K562 (cell line): Measurements from ENCODE around the gene PGGHG. TPM values are rescaled to one million over a fixed set of nuclear protein-coding genes. Genes with fewer than 3 reads are reported as not detected.
A peak's percentile ranks its signal among the peaks of the same experiment; 100 is the strongest.
"Not testable (repeated sequence)": the region's sequence is repeated elsewhere in the genome, so short reads cannot be mapped to it uniquely, and the experiment has no call there.

Experiments used
- ATAC-seq: fragments of 200-7000 bp; cut with Tn5 transposase; 3 replicates; pipeline ENCODE4 v1.9.1; 2020; ENCODE audit warnings: moderate library complexity
- BruUV-seq: library from RNA; stranded (reverse); fragments of 400-500 nt; replicated peaks from 2 replicates; lab custom pipeline; 2021; lab: Mats Ljungman, UMichigan
- CTCF ChIA-PET: fragments of 300-600 bp; formaldehyde crosslinking; extraction: SDS; loops from one replicate; lab custom pipeline; 2021; ENCODE audit warnings: low intra/inter-chr PET ratio; lab: Yijun Ruan, JAX
- POLR2A ChIA-PET: fragments of 300-600, 350-650 bp; sonication (Branson Sonifier 250); formaldehyde crosslinking; extraction: SDS; loops from one replicate; lab custom pipeline; 2021; ENCODE audit warnings: antibody characterized with exemption, inconsistent platforms; lab: Yijun Ruan, JAX
- DNase-seq, 4 experiments: peaks; one replicate each; pipeline versions ENCODE4 v3.0.0 to v3.0.0-alpha.2; 2011 to 2018; ENCODE audit warnings: low spot score in 3 of 4, mixed read lengths in 3 of 4; ENCODE audit errors: extremely low read depth in 1 of 4
- FAIRE-seq: peaks from 2 replicates; lab custom pipeline; 2011; peaks lifted over from hg19 to GRCh38; lab: Jason Lieb, UNC
- H2AFZ ChIP-seq: 2 replicates; pipeline ENCODE4 v1.6.0; 2011; ENCODE audit warnings: low read depth, low read length, control low read depth, inconsistent platforms
- H3K27ac ChIP-seq: fragments of 200-600 bp; 3 replicates; pipeline ENCODE4 v1.8.0; 2011; ENCODE audit warnings: low read depth, mild to moderate bottlenecking, control low read depth, inconsistent platforms, low read length, moderate library complexity, mixed read lengths; ENCODE audit errors: extremely low read depth
- H3K27me3 ChIP-seq, 2 experiments: fragments of 300-600 bp in 1 of 2; 2 replicates in 1 of 2; 3 replicates in 1 of 2; pipeline versions ENCODE4 v1.6.0 to v1.8.0; 2011; ENCODE audit warnings: inconsistent platforms in 2 of 2, low read length in 2 of 2, mild to moderate bottlenecking in 1 of 2, mixed read lengths in 1 of 2, moderate library complexity in 1 of 2; ENCODE audit not compliant: control insufficient read depth in 2 of 2, insufficient read depth in 2 of 2
- H3K36me3 ChIP-seq: fragments of 300-600 bp; 3 replicates; pipeline ENCODE4 v1.8.0; 2011; ENCODE audit warnings: mild to moderate bottlenecking, low read length, inconsistent platforms; ENCODE audit not compliant: control insufficient read depth, insufficient read depth
- H3K4me1 ChIP-seq, 2 experiments: fragments of 200-600 bp in 1 of 2; replicated peaks in 1 of 2; 2 replicates in 1 of 2; 3 replicates in 1 of 2; pipeline versions ENCODE4 v1.5.1 to v1.8.0; 2011; ENCODE audit warnings: inconsistent platforms in 2 of 2, low read length in 2 of 2, mild to moderate bottlenecking in 1 of 2, mixed read lengths in 1 of 2, moderate library complexity in 1 of 2; ENCODE audit not compliant: control insufficient read depth in 2 of 2, insufficient read depth in 2 of 2
- H3K4me2 ChIP-seq: 2 replicates; pipeline ENCODE4 v1.6.1; 2011; ENCODE audit warnings: low read length, control low read depth, inconsistent platforms, mixed read lengths; ENCODE audit not compliant: insufficient read depth
- H3K4me3 ChIP-seq: fragments of 200-600 bp; sonication (generic), shearing (Covaris generic); 2 replicates; pipeline ENCODE4 v1.5.1; 2016; ENCODE audit warnings: control low read depth, inconsistent platforms
- H3K79me2 ChIP-seq: fragments of 200-600 bp; 3 replicates; pipeline ENCODE4 v1.8.0; 2011; ENCODE audit warnings: low read length, inconsistent platforms; ENCODE audit not compliant: control insufficient read depth, insufficient read depth
- H3K9ac ChIP-seq, 2 experiments: 2 replicates each; pipeline versions ENCODE4 v1.6.0 to v1.6.1; 2011; ENCODE audit warnings: low read depth in 2 of 2, low read length in 2 of 2, control low read depth in 1 of 2, inconsistent platforms in 1 of 2, mild to moderate bottlenecking in 1 of 2, mixed read lengths in 1 of 2; ENCODE audit not compliant: insufficient read depth in 1 of 2
- H3K9me1 ChIP-seq: one replicate; pipeline ENCODE4 v1.6.0; 2011; ENCODE audit warnings: inconsistent platforms, mild to moderate bottlenecking, low read length, moderate library complexity; ENCODE audit not compliant: control insufficient read depth, insufficient read depth
- H3K9me3 ChIP-seq: replicated peaks from 2 replicates; pipeline ENCODE4 v1.5.1; 2011; ENCODE audit warnings: low read depth, low read length, inconsistent platforms; ENCODE audit not compliant: control insufficient read depth, insufficient read depth
- H4K20me1 ChIP-seq: replicated peaks from 2 replicates; pipeline ENCODE4 v1.6.1; 2011; ENCODE audit warnings: low read length, inconsistent platforms, mixed read lengths; ENCODE audit not compliant: control insufficient read depth, insufficient read depth
- ADNP ChIP-seq: fragments of 200-800 bp; sonication (Bioruptor generic); IDR thresholded peaks from 2 replicates; pipeline ENCODE4 v1.6.1; 2016; ENCODE audit warnings: missing genetic modification characterization, missing compliant biosample characterization
- ARID2 ChIP-seq: fragments of 450-650 bp; IDR thresholded peaks from 2 replicates; pipeline ENCODE4 v1.6.1; 2017; ENCODE audit warnings: antibody characterized with exemption, mild to moderate bottlenecking
- CCNT2 ChIP-seq: IDR thresholded peaks from 2 replicates; pipeline ENCODE4 v1.6.1; 2011; ENCODE audit warnings: borderline replicate concordance, low read depth, mild to moderate bottlenecking, moderate library complexity, mixed read lengths, low read length; ENCODE audit not compliant: insufficient read length; ENCODE audit errors: extremely low read depth
- CEBPB ChIP-seq: fragments of 450-650 bp; IDR thresholded peaks from 2 replicates; pipeline ENCODE4 v1.6.1; 2016; ENCODE audit warnings: missing genetic modification characterization, missing compliant biosample characterization
- CEBPG ChIP-seq, 3 experiments: fragments of 200-800 bp in 1 of 3; sonication (Bioruptor generic) in 1 of 3; sonication (generic) in 1 of 3; formaldehyde crosslinking in 1 of 3; IDR thresholded peaks in 2 of 3; conservative IDR thresholded peaks in 1 of 3; 2 replicates each; pipeline versions ENCODE4 v1.6.1 to v1.8.0; 2016 to 2022; ENCODE audit warnings: missing compliant biosample characterization in 2 of 3, missing genetic modification characterization in 2 of 3, mild to moderate bottlenecking in 1 of 3, missing genetic modification reagents in 1 of 3
- CHCHD3 ChIP-seq: fragments of 250-450 bp; sonication (Bioruptor Pico); IDR thresholded peaks from 2 replicates; pipeline ENCODE4 v2.1.2; 2022; ENCODE audit warnings: mild to moderate bottlenecking
- FOSL1 ChIP-seq: fragments of 200-800 bp; sonication (Bioruptor generic); conservative IDR thresholded peaks from 2 replicates; pipeline ENCODE4 v1.6.1; 2016; ENCODE audit warnings: missing genetic modification characterization, missing compliant biosample characterization
- HMG20B ChIP-seq: fragments of 250-450 bp; sonication (Bioruptor Pico); IDR thresholded peaks from 2 replicates; pipeline ENCODE4 v1.5.0; 2021; ENCODE audit warnings: mild to moderate bottlenecking
- KDM1A ChIP-seq, 2 experiments: fragments of 450-650 bp; IDR thresholded peaks; 2 replicates each; pipeline ENCODE4 v1.6.1; 2016; ENCODE audit warnings: mild to moderate bottlenecking in 2 of 2
- MLLT1 ChIP-seq, 2 experiments: fragments of 450-650 bp; IDR thresholded peaks; 2 replicates each; pipeline ENCODE4 v1.6.1; 2016
- RBFOX2 ChIP-seq: fragments of 200-400 bp; formaldehyde crosslinking; IDR thresholded peaks from 2 replicates; pipeline ENCODE4 v1.6.1; 2017; ENCODE audit warnings: low read depth, mild to moderate bottlenecking, low read length, moderate library complexity
- RNF2 ChIP-seq: sonication (generic); IDR thresholded peaks from 2 replicates; pipeline ENCODE4 v1.6.1; 2016
- SMAD4 ChIP-seq: fragments of 250-450 bp; sonication (Bioruptor Pico); conservative IDR thresholded peaks from 2 replicates; pipeline ENCODE4 v1.8.0; 2021; ENCODE audit warnings: inconsistent platforms, mild to moderate bottlenecking, moderate library complexity
- ZNF766 ChIP-seq: fragments of 200-800 bp; sonication (Bioruptor generic); conservative IDR thresholded peaks from 2 replicates; pipeline ENCODE4 v1.6.1; 2016; ENCODE audit warnings: missing genetic modification characterization, missing compliant biosample characterization
- WGBS: fragments of 100-300 bp; shearing (Covaris generic); methylation state at CpG from one replicate; pipeline ENCODE4 v1.1.6; 2016; ENCODE audit warnings: low coverage, mixed read lengths; ENCODE audit not compliant: insufficient coverage; ENCODE audit errors: missing lambda C conversion rate; 5-methylcytosine and 5-hydroxymethylcytosine counted together
- in situ Hi-C: fragments of 300-500 bp; cut with MboI; formaldehyde crosslinking; loops from 4 replicates; pipeline ENCODE4 v1.15.0; 2018; ENCODE audit warnings: inconsistent platforms, mixed read lengths
- intact Hi-C: fragments of 100-400 bp; cut with micrococcal nuclease; formaldehyde crosslinking; loops from 2 replicates; pipeline ENCODE4 v1.14.2; 2022
- polyA plus RNA-seq, 8 experiments: library from polyadenylated mRNA; depleted of rRNA in 4 of 8; stranded (reverse) in 5 of 8; unstranded in 3 of 8; fragments of >200 nt; fragmentation: Nextera tagmentation in 2 of 8; fragmentation: Illumina TruSeq in 1 of 8; extraction: Ambion mirVana in 2 of 8; extraction: Trizol in 1 of 8; gene quantifications; 2 replicates each; pipeline versions ENCODE4 v1.2.1 to v1.2.3, GENCODE V29; 2011 to 2014; ENCODE audit warnings: inconsistent platforms in 1 of 8, missing spikeins in 1 of 8
- total RNA-seq, 7 experiments: library from RNA; depleted of rRNA in 6 of 7; stranded (reverse); fragments of >200 nt in 6 of 7; fragmentation: Illumina TruSeq in 2 of 7; extraction: Trizol in 2 of 7; gene quantifications; 2 replicates each; pipeline versions ENCODE4 v1.2.1 to v1.2.3, GENCODE V29; 2011 to 2021; ENCODE audit warnings: low replicate concordance in 1 of 7

Gene PGGHG
- total and polyA plus RNA-seq, 9 of the 15 experiments (the other 6 are each of a cell fraction or from before 2014, with no cell fraction given): 0.38 to 85.1 (median 18.1) TPM

GRCh38 chr11:328012-328411 is 39.1 kb downstream of the PGGHG start (continued):
- TF ChIP-seq RNF2 (no peak), FOSL1 (tag) (no peak), SMAD4 (CRISPR knock-in tag) (no peak), HMG20B (CRISPR knock-in tag) (no peak), CHCHD3 (CRISPR knock-in tag) (no peak), CCNT2 (peak; percentile 17)

- H2AFZ ChIP-seq; CTCF ChIA-PET; H3K27me3 ChIP-seq; H3K9me1 ChIP-seq; H3K9me3 ChIP-seq; H3K36me3 ChIP-seq; in situ Hi-C loops; ATAC-seq; DNase-seq; H4K20me1 ChIP-seq; FAIRE-seq; TF ChIP-seq CEBPG (CRISPR knock-in tag; IDR thresholded peaks at IDR 0.05): not testable (repeated sequence)
- Histone ChIP-seq H3K4me3 (peak overlapping the region; percentile 43), H3K4me2 (peak overlapping the region; percentile 76), H3K4me1 (peaks cover 46 to 56% of the 10 kb centered on the region in 2 experiments), H3K79me2 (peaks cover 29% of the 10 kb centered on the region), H3K27ac (peak overlapping the region; percentile 88), H3K9ac (peak overlapping the region; percentile 73 to 82; a peak in 3 of 4 replicates)
- BruUV-seq: TSS peak; percentile 73
- 8% methylated on average over 13 of the region's 15 CpGs for whole genome bisulfite sequencing
- POLR2A ChIA-PET: interaction anchor here (0.7 to 3.1 kb wide), 17 partner anchors 9 to 121 kb away, joined by 3 to 21 read pairs (median 5); partner anchors contain the start of genes BET1L and RIC8A
- intact Hi-C loops: loop anchor here (1.0 kb wide), 1 partner anchor 23 kb away; no protein-coding TSS in a partner anchor
- peak; percentile 25 to 42; a peak in 1 of 4 replicates for TF ChIP-seq KDM1A (IDR thresholded peaks at IDR 0.05)
- TF ChIP-seq ARID2: peak; percentile 19; the same call in 1 of the 2 replicates
- peak; percentile 66; the same call in 1 of the 2 replicates for TF ChIP-seq ADNP (tag)
- peak in 1 of 2 experiments; percentile 21; a peak in 1 of 4 replicates for TF ChIP-seq MLLT1 (IDR thresholded peaks at IDR 0.05)
- 0 out of 2 replicates have a peak, but pooled peaks have one; percentile 0 for TF ChIP-seq ZNF766 (CRISPR knock-in tag)
- peak; percentile 6 to 8; a peak in 1 of 4 replicates for TF ChIP-seq CEBPG (tag; conservative IDR thresholded peaks at IDR 0.05 in 1 of 2, IDR thresholded peaks at IDR 0.05 in 1 of 2)
- peak; percentile 55 for TF ChIP-seq CEBPB (tag)
- peak; percentile 36; the same call in 1 of the 2 replicates for TF ChIP-seq RBFOX2
Measured at GRCh38 chr11:328516-329100, 39.7 kb downstream of the PGGHG start.
